CD1c-positive myeloid dendritic cell (primary cell): ENCODE measurements around the gene MTERF1.
A peak's percentile ranks its signal among the peaks of the same experiment; 100 is the strongest.
"Not testable (repeated sequence)": the region's sequence is repeated elsewhere in the genome, so short reads cannot be mapped to it uniquely, and the experiment has no call there.

Source experiments
- DNase-seq: peaks from one replicate; pipeline ENCODE4 v3.0.0-alpha.2; 2016; ENCODE audit errors: extremely low spot score

The MTERF1 gene, protein sequence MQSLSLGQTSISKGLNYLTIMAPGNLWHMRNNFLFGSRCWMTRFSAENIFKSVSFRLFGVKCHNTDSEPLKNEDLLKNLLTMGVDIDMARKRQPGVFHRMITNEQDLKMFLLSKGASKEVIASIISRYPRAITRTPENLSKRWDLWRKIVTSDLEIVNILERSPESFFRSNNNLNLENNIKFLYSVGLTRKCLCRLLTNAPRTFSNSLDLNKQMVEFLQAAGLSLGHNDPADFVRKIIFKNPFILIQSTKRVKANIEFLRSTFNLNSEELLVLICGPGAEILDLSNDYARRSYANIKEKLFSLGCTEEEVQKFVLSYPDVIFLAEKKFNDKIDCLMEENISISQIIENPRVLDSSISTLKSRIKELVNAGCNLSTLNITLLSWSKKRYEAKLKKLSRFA

DNA sequence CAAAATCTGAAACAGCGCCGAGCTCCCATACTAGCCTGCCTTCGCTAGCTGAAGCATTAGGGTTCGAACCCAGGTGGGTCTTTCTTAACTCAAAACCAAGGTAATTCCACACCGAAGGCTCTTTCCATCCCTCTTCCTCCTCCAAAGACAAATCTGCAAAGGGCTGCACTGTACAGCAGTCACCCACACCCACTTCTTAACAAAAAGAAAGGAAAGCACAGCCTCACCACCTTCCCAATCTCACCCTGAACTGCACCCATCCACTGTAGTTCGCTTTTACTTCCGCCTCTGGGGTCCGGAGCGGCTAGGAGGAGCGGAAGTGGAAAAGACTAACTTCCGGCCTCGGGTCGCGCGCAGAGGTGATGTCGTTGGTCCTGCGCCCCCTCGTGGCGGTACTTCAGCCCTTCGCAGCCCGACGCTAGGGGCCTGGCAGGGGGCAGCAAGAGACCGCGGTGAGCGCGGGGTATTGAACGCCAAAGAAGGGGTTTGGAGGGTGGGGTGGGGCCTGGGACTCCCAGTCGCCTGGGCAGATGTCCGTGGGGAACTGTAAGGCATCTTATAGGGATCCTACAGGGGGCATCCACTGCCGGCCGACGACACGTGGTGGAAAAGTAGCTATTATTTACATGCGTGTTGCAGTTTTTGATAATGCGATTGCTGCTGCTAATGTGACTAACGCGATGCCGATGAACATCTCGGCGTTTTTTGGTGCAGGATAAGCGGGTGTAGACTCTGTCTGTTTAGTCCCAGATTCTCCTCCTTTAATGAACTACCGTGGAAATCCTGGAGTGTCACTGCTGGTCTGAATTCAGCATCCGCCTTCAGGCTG lies at the start of gene MTERF1:
MTERF1 (minus strand) TSS at position 290 of the 829 bp plus-strand sequence. CDS start 619 bp downstream, outside the sequence.
- peak; percentile 96 for DNase-seq

- DNase-seq, result no peak
Measured at GRCh38 chr7:91929463-91929862, 49.0 kb upstream of the MTERF1 start.

DNA sequence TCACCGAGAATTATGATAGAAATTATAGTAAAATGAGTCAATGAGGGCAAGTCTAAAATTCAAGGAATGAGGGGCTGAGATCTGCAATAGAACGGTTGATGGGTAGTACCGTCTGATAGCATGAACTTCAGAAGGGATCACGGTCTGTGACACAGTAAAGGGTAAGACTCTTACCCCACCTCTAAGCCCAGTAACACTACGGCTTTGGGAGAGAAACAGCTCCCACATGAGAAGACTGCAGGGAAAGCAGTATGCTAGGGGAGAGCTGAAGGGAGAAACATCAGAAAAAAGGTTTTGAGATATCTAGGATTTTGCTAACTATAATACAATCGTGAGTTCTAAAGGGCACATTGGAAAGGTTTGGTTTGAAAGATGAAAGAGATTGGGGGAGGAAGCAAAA lies 47.4 kb upstream of the MTERF1 start:
- DNase-seq, result no peak

GRCh38 chr7:91922857-91923256 lies 42.4 kb upstream of the MTERF1 start:
- DNase-seq, result no peak

GRCh38 chr7:91918356-91918755 lies 37.9 kb upstream of the MTERF1 start:
- no peak for DNase-seq

- DNase-seq, result no peak
Measured at GRCh38 chr7:91916051-91916440, 35.5 kb upstream of the MTERF1 start.

- DNase-seq, result no peak
Measured at GRCh38 chr7:91915401-91916050, 35.0 kb upstream of the MTERF1 start.

DNA sequence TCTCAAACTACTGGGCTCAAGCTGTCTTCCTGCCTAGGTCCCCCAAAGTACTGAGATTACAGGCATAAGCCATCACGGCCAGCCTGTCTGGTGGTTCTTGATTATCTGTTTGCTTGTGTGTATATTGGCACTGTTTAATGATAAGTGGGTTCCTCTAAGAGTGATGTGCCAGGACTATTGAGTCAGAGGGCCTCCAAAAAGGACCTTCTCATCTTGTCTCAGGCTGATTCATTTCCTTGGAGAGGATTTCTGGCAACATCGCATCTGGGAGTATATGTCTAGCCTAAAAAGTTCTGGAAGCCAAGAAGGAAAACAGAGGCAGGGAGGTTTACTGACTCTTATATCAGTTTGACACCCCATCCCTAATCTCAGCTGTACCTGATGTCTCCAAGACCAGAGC lies 33.1 kb upstream of the MTERF1 start:
- DNase-seq, result no peak

DNA sequence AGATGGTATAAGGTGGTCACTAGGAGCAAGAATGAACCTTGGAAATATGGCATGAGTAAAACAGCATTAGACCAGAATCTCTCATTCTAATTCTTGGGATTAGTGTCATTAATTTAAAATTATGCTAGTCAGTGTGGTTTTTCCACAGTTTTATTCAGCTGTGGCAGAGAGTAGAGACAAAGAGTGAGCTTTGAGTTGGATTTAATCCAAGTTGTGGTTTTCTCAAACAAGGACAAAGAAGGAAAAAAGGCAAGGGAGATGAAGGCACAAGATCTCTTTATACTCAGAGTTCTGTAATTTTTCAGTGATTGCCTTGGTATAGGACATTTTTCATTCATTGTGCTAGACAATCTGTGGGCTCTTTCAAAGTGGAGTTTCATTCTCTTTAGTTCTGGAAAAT lies 32.0 kb upstream of the MTERF1 start:
- no peak for DNase-seq

- no peak for DNase-seq
Measured at GRCh38 chr7:91911121-91911520, 30.6 kb upstream of the MTERF1 start.

- peak; percentile 9 for DNase-seq
Measured at GRCh38 chr7:91910171-91910570, 29.7 kb upstream of the MTERF1 start.

- DNase-seq, result no peak
Measured at GRCh38 chr7:91899563-91899962, 19.1 kb upstream of the MTERF1 start.

- no peak for DNase-seq
Measured at GRCh38 chr7:91898240-91898992, 17.9 kb upstream of the MTERF1 start.

- DNase-seq, result no peak
Measured at GRCh38 chr7:91894781-91895480, 14.4 kb upstream of the MTERF1 start.

DNA sequence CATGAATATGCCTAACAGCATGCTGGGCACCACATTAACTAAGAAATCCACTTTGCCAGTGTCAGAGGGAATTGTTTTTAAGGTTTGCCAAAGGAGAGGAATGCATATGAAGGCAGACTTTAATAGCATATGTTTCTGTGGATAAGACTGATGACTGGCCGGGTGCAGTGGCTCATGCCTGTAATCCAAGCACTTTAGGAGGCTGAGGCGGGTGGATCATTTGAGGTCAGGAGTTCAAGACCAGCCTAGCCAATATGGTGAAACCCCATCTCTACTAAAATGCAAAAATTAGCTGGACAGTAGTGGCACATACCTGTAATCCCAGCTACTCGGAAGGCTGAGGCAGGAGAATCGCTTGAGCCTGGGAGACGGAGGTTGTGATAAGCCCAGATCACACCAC lies 13.2 kb upstream of the MTERF1 start:
- not testable (repeated sequence) for DNase-seq

DNA sequence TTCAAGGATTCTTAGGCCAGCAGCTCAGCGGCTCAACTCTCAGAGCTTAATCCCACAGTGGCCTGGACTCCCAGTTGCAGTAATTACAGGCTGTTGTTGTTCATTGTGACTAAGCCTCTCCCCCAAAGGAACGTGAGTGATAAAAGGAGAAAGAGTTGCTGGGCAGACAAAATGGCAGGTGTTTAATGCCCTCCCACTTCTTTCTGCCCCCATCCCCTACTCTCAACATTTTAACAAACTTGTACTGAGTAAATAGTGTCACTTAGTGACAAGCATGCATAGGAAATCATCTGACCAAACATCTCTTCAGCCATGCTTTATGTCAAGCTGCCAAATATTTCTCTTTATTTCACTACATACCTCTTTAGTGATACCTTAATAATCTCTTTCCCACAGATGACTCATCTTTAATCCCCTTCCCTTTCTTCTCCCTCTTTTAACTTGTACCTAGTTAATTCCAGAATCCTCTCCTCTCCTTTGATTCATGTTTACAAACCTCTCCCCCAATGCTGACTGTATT lies 12.4 kb upstream of the MTERF1 start:
- DNase-seq, result no peak

DNA sequence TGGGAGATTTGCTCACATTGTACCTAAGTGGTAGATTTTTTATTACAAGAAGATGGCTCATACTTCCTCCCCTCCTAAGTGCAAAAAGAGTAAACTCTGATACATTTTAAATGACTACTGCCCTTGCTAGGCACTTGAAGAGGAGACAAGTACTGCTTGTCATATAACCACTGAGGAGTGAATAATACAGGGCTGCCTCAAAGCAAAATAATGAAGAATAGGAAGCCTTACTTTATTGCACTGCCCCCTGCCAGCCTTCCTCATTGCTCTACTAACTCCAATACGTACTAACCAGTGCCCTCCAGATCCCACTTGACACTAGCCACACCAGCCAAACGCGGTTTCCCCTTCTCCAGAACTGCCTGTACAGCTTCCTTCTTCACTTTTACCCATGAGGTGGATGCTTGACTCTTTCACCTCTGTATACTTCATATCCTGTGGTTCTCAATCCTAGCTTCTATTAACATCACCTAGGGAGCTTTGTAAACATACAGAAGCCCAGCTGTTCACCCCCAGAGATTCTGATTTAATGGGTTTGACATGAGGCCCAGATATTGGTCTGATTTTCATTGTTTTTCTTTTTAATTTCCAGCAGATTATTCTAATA lies 11.7 kb upstream of the MTERF1 start:
- DNase-seq, result no peak

DNA sequence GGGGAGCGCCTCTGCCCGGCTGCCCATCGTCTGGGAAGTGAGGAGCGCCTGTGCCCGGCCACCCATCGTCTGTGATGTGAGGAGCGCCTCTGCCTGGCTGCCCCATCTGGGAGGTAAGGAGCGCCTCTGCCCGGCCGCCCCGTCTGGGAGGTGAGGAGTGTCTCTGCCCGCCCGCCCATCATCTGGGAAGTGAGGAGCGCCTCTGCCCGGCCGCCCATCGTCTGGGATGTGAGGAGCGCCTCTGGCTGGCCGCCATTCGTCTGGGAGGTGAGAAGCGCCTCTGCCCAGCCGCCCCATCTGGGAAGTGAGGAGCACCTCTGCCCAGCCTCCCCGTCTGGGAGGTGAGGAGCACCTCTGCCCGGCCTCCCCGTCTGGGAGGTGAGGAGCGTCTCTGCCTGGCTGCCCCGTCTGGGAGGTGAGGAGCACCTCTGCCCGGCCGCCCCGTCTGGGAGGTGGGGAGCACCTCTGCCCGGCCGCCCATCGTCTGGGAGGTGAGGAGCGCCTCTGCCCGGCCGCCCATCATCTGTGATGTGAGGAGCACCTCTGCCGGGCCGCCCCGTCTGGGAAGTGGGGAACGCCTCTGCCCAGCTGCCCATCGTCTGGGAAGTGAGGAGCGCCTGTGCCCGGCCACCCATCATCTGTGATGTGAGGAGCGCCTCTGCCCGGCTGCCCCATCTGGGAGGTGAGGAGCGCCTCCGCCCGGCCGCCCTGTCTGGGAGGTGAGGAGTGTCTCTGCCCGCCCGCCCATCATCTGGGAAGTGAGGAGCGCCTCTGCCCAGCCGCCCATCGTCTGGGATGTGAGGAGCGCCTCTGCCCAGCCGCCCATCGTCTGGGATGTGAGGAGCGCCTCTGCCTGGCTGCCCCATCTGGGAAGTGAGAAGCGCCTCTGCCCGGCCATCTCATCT lies 8.0 kb upstream of the MTERF1 start:
- not testable (repeated sequence) for DNase-seq
